Heart left ventricle (tissue), 13 donors: ENCODE data around the gene DOCK7.

Source experiments
- POLR2A ChIP-seq, 2 donors: fragments of 450-650 bp; IDR thresholded peaks; one replicate each; pipeline ENCODE4 v1.6.1; 2017; ENCODE audit warnings: antibody characterized with exemption in 2 of 2, mild to moderate bottlenecking in 2 of 2, moderate library complexity in 2 of 2
- TF ChIP-seq, protein P1 (sequence below), 12 donors: fragments of 200-600 bp; sonication (generic) in 4 of 12; IDR thresholded peaks; one replicate each; pipeline versions ENCODE4 v1.5.0 to v1.8.0; 2018 to 2022; ENCODE audit warnings: antibody characterized with exemption in 12 of 12, mild to moderate bottlenecking in 5 of 12
- donor health status: ischemic (EF 13 %, LVEDD 7.1; RV severe dilation, severe dysfunction).
- donor health status: DM: no; HTN: yes; CAD: no.
- donor health status: DM: no; HTN: no; CAD: no.
- donor health status: ischemic (EF 25% LVEDD 6.9; RV normal size, moderate dysfunction).
- donor health status: ischemic (EF 25% LVEDD 5.7; RV mildly dilated, moderate dysfunction).
- donor health status: ischemic (EF 35%, LVEDD 5.7; RV mildly dilated, moderate dysfunction).
- donor health status: nonischemic (EF 11% LVEDD 7.7; RV severe dilation, severe dysfunction).
- donor health status: DM: yes; HTN: yes; CAD: no.
- donor health status: PGD.
- donor health status: ischemic (EF 29% LVEDD 5.4; RV normal size, mild dysfunction).
- donor health status: nonischemic (EF 23%, LVEDD 6.1; RV moderate dilation, normal function).

DNA sequence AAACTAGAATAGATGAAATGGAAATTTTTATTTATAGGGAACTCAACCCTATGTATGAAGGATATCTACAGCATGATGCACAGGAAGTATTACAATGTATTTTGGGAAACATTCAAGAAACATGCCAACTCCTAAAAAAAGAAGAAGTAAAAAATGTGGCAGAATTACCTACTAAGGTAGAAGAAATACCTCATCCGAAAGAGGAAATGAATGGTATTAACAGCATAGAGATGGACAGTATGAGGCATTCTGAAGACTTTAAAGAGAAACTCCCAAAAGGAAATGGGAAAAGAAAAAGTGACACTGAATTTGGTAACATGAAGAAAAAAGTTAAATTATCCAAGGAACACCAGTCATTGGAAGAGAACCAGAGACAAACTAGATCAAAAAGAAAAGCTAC, 243.5 kb downstream of the DOCK7 start:
- TF ChIP-seq, protein P1, sequence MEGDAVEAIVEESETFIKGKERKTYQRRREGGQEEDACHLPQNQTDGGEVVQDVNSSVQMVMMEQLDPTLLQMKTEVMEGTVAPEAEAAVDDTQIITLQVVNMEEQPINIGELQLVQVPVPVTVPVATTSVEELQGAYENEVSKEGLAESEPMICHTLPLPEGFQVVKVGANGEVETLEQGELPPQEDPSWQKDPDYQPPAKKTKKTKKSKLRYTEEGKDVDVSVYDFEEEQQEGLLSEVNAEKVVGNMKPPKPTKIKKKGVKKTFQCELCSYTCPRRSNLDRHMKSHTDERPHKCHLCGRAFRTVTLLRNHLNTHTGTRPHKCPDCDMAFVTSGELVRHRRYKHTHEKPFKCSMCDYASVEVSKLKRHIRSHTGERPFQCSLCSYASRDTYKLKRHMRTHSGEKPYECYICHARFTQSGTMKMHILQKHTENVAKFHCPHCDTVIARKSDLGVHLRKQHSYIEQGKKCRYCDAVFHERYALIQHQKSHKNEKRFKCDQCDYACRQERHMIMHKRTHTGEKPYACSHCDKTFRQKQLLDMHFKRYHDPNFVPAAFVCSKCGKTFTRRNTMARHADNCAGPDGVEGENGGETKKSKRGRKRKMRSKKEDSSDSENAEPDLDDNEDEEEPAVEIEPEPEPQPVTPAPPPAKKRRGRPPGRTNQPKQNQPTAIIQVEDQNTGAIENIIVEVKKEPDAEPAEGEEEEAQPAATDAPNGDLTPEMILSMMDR (IDR thresholded peaks at IDR 0.05) = no peak
- TF ChIP-seq POLR2A (IDR thresholded peaks at IDR 0.05) = no peak
